ENCODE data around the gene ANKRD11.
"Not testable (repeated sequence)": the region's sequence is repeated elsewhere in the genome, so short reads cannot be mapped to it uniquely, and the experiment has no call there.

ANKRD11 gene

DNA sequence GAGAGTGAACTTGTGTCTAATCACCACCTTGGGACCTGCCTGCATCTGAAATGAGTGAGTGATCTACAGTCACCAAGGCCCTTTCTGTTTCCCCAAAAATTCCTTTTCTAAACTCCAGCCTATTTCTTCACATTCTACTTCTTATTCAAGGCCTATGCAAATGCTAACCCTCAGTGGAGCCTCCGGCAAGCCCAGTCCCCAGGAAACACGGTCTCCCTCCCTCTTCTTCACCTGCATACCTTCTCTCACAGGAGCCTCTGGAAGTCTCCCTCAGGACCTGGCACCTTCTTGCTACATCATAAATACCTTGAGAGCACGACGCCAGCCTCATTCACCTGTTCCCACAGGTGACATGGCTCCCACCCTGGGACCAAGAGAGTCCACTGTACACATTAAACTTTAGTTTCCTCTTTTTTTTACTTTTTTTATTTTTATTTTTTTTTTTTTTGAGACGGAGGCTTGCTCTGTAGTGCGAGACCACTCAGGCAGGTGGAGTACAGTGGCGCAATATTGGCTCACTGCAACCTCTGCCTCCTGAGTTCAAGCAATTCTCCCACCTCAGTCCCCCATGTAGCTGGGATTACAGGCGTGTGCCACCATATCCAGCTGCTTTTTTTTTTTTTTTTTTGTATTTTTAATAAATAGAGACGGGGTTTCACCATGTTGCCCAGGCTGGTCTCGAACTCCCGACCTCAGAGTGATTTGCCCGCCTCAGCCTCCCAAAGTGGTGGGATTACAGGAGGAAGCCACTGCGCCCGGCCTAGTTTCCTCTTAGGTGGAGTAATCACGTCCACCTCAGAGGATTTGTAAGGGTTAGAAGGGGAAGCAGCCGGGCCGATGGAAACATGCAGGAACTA lies 97.3 kb downstream of the ANKRD11 start:
- DNase-seq (ENCODE audit: low read depth): no peak

DNA sequence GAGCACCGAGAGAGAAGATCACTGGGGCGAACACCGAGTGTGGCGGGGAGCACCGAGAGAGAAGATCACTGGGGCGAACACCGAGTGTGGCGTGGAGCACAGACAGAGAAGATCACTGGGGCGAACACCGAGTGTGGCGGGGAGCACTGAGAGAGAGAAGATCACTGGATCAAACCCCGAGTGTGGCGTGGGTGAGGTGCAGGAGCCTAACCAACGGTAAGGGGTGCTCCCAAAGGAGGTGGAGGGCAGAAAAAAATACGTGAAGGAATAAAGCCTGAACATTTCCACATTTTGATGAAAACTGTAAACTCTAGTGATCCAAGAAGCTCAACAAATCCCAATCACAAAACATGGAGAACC lies 100.2 kb downstream of the ANKRD11 start:
- not testable (repeated sequence) for DNase-seq (ENCODE audit: low read depth); H3K4me3 ChIP-seq (ENCODE audit: low read depth, low read length)

More for the DNA sequence above, 97.3 kb downstream of the ANKRD11 start:
- TF ChIP-seq, protein P1, sequence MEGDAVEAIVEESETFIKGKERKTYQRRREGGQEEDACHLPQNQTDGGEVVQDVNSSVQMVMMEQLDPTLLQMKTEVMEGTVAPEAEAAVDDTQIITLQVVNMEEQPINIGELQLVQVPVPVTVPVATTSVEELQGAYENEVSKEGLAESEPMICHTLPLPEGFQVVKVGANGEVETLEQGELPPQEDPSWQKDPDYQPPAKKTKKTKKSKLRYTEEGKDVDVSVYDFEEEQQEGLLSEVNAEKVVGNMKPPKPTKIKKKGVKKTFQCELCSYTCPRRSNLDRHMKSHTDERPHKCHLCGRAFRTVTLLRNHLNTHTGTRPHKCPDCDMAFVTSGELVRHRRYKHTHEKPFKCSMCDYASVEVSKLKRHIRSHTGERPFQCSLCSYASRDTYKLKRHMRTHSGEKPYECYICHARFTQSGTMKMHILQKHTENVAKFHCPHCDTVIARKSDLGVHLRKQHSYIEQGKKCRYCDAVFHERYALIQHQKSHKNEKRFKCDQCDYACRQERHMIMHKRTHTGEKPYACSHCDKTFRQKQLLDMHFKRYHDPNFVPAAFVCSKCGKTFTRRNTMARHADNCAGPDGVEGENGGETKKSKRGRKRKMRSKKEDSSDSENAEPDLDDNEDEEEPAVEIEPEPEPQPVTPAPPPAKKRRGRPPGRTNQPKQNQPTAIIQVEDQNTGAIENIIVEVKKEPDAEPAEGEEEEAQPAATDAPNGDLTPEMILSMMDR (IDR thresholded peaks at IDR 0.05; ENCODE audit: low read depth, low read length, missing control alignments): no peak
- no peak overlapping the region for H3K4me3 ChIP-seq (ENCODE audit: low read depth, low read length)

DNA sequence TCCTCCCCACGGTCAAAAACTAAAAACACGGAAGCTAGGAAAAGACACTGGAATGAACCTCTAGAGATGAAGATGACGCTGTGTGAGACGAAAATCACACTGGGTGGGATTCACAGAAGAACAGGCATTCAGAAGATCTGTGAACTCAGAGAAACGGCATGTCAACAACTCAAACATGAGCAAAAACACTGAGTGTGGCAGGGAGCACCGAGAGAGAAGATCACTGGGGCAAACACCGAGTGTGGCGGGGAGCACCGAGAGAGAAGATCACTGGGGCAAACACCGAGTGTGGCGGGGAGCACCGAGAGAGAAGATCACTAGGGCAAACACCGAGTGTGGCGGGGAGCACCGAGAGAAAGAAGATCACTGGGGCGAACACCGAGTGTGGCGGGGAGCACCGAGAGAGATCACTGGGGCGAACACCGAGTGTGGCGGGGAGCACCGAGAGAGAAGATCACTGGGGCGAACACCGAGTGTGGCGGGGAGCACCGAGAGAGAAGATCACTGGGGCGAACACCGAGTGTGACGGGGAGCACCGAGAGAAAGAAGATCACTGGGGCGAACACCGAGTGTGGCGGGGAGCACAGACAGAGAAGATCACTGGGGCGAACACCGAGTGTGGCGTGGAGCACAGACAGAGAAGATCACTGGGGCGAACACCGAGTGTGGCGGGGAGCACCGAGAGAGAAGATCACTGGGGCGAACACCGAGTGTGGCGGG lies 100.7 kb downstream of the ANKRD11 start:
- H3K4me3 ChIP-seq (ENCODE audit: low read depth, low read length); DNase-seq (ENCODE audit: low read depth): not testable (repeated sequence)

DNA sequence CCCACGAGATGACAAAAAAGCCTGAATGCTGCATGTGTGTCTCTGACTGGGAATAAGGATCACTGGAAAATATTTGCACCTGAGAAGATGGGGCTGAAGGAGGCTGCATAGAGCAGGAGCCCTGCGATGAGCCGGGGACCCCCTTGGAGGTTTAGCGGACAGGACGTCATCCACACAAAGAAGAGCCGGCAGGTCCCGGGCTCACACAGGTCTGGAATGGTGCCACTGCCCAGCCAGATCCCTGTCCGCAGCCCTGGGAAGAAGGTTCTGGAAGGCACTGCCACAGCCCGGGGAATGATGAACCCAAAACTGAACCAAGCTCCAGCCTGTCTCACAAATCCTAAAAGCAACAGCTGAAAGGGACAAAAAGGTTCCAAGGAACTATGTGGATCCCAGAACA lies 101.8 kb downstream of the ANKRD11 start:
- H3K4me3 ChIP-seq (ENCODE audit: low read depth, low read length): no peak overlapping the region
- no peak for DNase-seq (ENCODE audit: low read depth)
- TF ChIP-seq, protein P1 (IDR thresholded peaks at IDR 0.05; ENCODE audit: low read depth, low read length, missing control alignments): no peak

DNA sequence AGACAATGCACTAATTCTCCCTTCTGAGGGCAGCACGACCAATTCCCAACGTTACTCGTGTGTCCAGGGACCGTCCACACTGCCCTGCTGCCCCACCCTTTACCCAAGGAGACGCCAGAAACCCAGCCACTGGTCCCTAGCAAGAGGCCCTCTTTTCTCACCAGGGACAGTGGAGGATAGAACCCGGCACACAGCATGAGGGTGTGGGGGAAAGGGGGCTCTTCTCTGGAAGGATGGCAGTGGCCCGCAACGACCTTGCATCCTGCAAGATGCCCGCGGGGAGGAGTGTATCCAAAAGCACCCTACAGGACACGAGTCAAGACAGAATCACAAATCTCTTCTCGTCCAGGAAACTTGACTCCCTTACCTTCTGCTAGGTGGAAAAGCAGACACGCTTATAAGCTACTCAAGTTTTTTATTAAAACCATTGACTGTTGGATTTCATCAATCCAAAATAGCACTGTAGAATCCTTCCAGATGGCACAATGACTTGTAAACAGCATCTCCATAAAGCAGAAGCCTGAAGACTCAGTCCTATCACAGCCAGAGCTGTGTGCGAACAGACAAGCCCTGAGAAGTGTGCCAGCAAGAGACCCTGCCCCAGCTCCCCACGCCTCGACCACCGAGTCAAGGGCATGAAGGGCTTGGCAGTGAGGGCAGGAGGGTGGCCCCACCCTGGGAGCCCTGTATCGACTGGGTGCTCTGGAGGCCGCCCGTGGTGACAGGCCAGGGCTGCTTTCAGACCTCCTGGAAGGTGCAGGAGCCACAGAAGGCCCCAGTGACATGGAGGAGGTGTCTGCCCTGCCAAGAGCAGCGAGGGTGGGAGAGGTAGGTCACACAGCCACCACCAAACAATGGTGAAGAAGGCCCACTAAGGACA lies 103.8 kb downstream of the ANKRD11 start:
- no peak for DNase-seq (ENCODE audit: low read depth)
- no peak overlapping the region for H3K4me3 ChIP-seq (ENCODE audit: low read depth, low read length)
- TF ChIP-seq, protein P1 (IDR thresholded peaks at IDR 0.05; ENCODE audit: low read depth, low read length, missing control alignments): no peak

DNA sequence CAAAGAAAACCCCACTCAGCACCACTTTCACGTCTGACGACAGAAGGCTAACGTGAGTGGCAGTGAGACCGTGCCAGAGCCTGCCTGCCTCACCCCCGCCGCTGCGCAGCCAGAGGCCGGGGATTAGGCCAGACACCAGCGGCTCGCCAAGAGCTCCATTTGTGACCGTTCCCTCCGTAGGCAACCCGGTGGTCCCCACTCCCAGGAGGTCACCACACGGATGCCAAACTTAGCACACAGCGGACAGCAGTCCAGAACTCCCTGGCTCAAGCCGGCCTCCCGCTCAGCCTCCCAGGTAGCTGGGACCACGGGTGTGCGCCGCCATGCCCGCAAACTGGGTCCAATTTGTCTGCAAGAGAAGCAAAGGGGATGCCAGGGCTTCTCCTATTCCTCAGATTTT lies 104.6 kb downstream of the ANKRD11 start:
- H3K4me3 ChIP-seq (ENCODE audit: low read depth, low read length): no peak overlapping the region
- no peak for DNase-seq (ENCODE audit: low read depth)
- TF ChIP-seq, protein P1 (IDR thresholded peaks at IDR 0.05; ENCODE audit: low read depth, low read length, missing control alignments): no peak

DNA sequence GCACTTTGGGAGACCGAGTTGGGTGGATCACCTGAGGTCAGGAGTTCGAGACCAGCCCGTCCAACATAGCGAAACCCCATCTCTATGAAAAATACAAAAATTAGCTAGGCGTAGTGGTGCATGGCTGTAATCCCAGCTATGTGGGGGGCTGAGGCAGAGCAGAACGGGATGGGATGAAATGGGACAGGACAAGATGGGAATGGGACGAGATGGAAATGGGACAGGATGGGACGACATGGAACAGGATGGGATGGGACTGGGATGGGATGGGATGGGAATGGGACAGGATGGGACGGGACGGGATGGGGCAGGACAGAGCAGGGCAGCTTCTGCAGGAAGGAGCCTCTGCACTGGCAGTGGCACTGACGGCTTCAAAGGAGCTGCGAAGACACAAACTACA lies 106.1 kb downstream of the ANKRD11 start:
- DNase-seq (ENCODE audit: low read depth): no peak
- TF ChIP-seq, protein P1 (IDR thresholded peaks at IDR 0.05; ENCODE audit: low read depth, low read length, missing control alignments): no peak
- H3K4me3 ChIP-seq (ENCODE audit: low read depth, low read length): no peak overlapping the region

Measured in GM12864 (cell line).